ENCODE results near the gene DNAAF5. TPM values are rescaled to one million over a fixed set of nuclear protein-coding genes. Genes with fewer than 3 reads are reported as not detected.

Gene DNAAF5
- total and polyA plus RNA-seq, 2 experiments from 2014 or later: 32.7 to 93.8 TPM

DNA sequence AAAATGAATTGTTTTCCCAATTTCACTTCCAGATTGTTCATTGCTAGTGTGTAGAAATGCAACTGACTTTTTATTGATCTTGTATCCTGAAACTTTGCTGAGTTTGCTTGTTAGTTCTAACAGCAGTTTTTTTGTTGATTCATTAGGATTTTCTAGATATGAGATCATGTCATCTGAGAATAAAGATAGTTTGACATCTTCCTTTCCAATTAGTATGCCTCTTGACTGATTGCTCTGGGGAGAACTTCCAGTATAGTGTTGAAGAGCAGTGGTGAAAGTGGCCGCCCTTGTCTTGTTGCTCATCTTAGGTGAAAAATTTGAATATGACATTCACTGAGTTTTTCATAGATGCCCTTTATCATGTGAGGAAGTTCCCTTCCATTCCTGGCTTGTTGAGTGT, 93.8 kb downstream of the DNAAF5 start:
- DNase-seq (ENCODE audit: low read depth in 1 of 2, low spot score in 1 of 2): no peak
- TF ChIP-seq, protein P1, sequence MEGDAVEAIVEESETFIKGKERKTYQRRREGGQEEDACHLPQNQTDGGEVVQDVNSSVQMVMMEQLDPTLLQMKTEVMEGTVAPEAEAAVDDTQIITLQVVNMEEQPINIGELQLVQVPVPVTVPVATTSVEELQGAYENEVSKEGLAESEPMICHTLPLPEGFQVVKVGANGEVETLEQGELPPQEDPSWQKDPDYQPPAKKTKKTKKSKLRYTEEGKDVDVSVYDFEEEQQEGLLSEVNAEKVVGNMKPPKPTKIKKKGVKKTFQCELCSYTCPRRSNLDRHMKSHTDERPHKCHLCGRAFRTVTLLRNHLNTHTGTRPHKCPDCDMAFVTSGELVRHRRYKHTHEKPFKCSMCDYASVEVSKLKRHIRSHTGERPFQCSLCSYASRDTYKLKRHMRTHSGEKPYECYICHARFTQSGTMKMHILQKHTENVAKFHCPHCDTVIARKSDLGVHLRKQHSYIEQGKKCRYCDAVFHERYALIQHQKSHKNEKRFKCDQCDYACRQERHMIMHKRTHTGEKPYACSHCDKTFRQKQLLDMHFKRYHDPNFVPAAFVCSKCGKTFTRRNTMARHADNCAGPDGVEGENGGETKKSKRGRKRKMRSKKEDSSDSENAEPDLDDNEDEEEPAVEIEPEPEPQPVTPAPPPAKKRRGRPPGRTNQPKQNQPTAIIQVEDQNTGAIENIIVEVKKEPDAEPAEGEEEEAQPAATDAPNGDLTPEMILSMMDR (IDR thresholded peaks at IDR 0.05; ENCODE audit: low read depth, low read length): no peak

DNA sequence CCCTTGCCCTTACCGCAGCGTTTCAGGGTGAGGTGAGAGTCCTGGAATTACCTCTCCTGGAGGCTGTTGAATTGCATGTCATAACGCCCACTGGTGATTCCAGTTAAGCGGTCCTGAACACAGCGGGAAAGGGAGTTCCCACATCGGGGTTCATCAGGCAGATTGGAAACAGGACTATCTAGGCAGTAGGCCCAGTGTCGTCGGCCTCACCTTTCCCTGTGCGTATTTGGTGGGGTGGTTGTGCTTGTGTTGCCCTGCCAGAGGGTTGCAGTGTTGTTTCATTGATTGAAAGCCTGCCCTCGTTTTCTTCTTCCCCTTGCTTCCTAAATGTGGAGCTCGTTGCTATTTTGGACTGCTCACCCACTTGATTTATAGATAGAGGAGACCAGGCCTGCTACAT, 95.2 kb downstream of the DNAAF5 start:
- TF ChIP-seq, protein P1 (IDR thresholded peaks at IDR 0.05; ENCODE audit: low read depth, low read length): no peak
- DNase-seq (ENCODE audit: low read depth in 1 of 2, low spot score in 1 of 2): peak in 1 of 2 donors; percentile 62
- Histone ChIP-seq H3K27me3 (no peaks in the 10 kb centered on the region), H3K27ac (peak overlapping the region; percentile 83), H3K4me3 (no peak overlapping the region), H3K36me3 (no peaks in the 10 kb centered on the region), H3K4me1 (ENCODE audit: low read depth) (peaks cover 31% of the 10 kb centered on the region), H3K9me3 (ENCODE audit: low read depth) (no peaks in the 10 kb centered on the region)

More for the DNA sequence above, 93.8 kb downstream of the DNAAF5 start:
- Histone ChIP-seq H3K4me1 (ENCODE audit: low read depth) (peaks cover 31% of the 10 kb centered on the region), H3K27me3 (no peaks in the 10 kb centered on the region), H3K36me3 (no peaks in the 10 kb centered on the region), H3K4me3 (no peak overlapping the region), H3K9me3 (ENCODE audit: low read depth) (no peaks in the 10 kb centered on the region), H3K27ac (peak overlapping the region; percentile 57)

DNA sequence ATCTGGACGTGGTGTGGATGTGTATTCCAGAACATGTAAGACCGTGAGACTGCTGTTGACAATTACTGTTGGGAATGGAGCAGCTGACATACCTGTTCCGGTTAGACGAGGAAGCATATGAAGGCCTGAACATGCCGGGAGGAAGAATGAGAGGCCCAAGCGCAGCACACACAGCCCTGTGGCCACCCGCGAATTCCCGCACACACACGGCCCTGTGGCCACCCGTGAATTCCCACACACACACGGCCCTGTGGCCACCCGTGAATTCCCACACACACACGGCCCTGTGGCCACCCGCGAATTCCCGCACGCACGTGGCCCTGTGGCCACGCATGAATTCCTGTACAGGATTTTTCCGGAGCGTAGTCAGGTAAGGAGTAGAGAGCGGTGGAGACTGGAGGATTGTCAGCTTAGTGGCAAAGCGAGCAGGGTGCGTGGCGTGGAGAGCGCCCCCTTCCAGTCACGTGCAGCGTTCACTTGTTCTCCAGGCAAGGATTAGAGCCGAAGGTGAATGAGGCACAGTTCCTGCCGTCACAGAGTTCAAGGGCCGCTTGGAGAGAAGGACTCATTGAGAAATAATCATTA, 96.3 kb downstream of the DNAAF5 start:
- no peak for DNase-seq (ENCODE audit: low read depth in 1 of 2, low spot score in 1 of 2)
- no peak overlapping the region for H3K4me3 ChIP-seq
- peak overlapping the region; percentile 83 for H3K27ac ChIP-seq
- no peaks in the 10 kb centered on the region for H3K27me3 ChIP-seq
- TF ChIP-seq, protein P1 (IDR thresholded peaks at IDR 0.05; ENCODE audit: low read depth, low read length): no peak
- no peaks in the 10 kb centered on the region for H3K9me3 ChIP-seq (ENCODE audit: low read depth)
- peaks cover 27% of the 10 kb centered on the region for H3K4me1 ChIP-seq (ENCODE audit: low read depth)
- no peaks in the 10 kb centered on the region for H3K36me3 ChIP-seq

DNA sequence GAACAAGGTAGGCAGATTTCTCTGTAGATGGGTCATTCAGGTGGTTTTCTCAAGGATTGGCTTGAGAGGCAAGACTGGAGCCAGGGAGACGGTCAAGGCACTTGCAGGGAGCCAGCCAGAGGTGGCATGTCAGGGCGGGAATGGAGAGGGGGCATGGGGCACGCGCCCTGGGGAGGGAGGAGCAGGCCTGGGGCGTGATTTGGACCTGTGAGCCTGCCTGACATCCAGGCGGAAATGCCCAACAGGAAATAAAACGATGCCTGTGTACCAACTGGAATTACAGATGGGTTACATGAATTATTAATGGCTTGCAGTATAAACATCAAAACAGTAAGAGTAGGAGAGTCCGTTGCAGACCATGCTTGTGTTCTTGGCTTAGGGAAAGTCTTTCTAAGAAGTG, 97.2 kb downstream of the DNAAF5 start:
- no peak overlapping the region for H3K4me3 ChIP-seq
- peak overlapping the region; percentile 48 for H3K27ac ChIP-seq
- no peak for DNase-seq (ENCODE audit: low read depth in 1 of 2, low spot score in 1 of 2)
- H3K36me3 ChIP-seq: no peaks in the 10 kb centered on the region
- TF ChIP-seq, protein P1 (IDR thresholded peaks at IDR 0.05; ENCODE audit: low read depth, low read length): no peak
- H3K27me3 ChIP-seq: no peaks in the 10 kb centered on the region
- H3K4me1 ChIP-seq (ENCODE audit: low read depth): peaks cover 26% of the 10 kb centered on the region
- no peaks in the 10 kb centered on the region for H3K9me3 ChIP-seq (ENCODE audit: low read depth)

DNA sequence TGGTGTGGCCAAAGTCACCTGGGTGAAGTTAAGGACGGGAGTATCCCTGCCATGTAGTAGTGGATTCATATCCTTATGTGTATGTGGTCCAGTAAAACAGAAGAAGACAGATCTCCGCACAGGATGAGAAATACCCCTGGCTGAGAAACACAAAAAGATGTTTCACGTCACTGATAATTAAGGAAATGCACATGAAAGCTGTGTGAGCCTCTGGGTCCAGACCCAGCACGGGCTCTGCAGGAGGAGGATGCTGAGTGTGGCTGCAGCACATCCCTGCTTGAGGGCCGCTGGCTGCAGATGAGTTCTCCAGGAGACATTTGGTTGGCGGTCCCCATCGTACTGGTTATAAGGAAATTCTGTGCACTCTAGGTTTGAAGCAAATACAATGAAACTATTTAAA, 97.6 kb downstream of the DNAAF5 start:
- Histone ChIP-seq H3K27me3 (no peaks in the 10 kb centered on the region), H3K36me3 (no peaks in the 10 kb centered on the region), H3K27ac (peak overlapping the region; percentile 48), H3K4me1 (ENCODE audit: low read depth) (peaks cover 26% of the 10 kb centered on the region), H3K9me3 (ENCODE audit: low read depth) (no peaks in the 10 kb centered on the region), H3K4me3 (no peak overlapping the region)
- DNase-seq (ENCODE audit: low read depth in 1 of 2, low spot score in 1 of 2): no peak
- TF ChIP-seq, protein P1 (IDR thresholded peaks at IDR 0.05; ENCODE audit: low read depth, low read length): no peak
